Upper lobe of left lung (tissue), 6 donors: ENCODE measurements around the gene PPP1R12A. TPM values are rescaled to one million over a fixed set of nuclear protein-coding genes. Genes with fewer than 3 reads are reported as not detected.

Source experiments
- ATAC-seq, 2 donors: fragments of 200-7000 bp; cut with Tn5 transposase; one replicate each; pipeline ENCODE4 v1.9.1; 2022; ENCODE audit warnings: mild to moderate bottlenecking in 2 of 2, moderate library complexity in 2 of 2; ENCODE audit not compliant: low FRiP score in 2 of 2
- DNase-seq, 2 donors: peaks; one replicate each; pipeline ENCODE4 v3.0.0-alpha.2; 2019 to 2020
- H3K27ac ChIP-seq, 4 donors: fragments of 200-600 bp; sonication (generic); one replicate each; pipeline ENCODE4 v1.5.1; 2016 to 2019
- H3K27me3 ChIP-seq, 4 donors: fragments of 200-600 bp; sonication (generic); one replicate each; pipeline ENCODE4 v1.5.1; 2017 to 2019
- H3K36me3 ChIP-seq, 4 donors: fragments of 200-600 bp; sonication (generic); one replicate each; pipeline ENCODE4 v1.5.1; 2016 to 2019
- H3K4me1 ChIP-seq, 4 donors: fragments of 200-600 bp; sonication (generic); one replicate each; pipeline ENCODE4 v1.5.1; 2018 to 2019
- H3K4me3 ChIP-seq, 4 donors: fragments of 200-600 bp; sonication (generic); one replicate each; pipeline ENCODE4 v1.5.1; 2017 to 2019; ENCODE audit warnings: mild to moderate bottlenecking in 2 of 4, moderate library complexity in 1 of 4
- H3K9me3 ChIP-seq, 4 donors: fragments of 200-600 bp; sonication (generic); one replicate each; pipeline ENCODE4 v1.5.1; 2018 to 2019
- EP300 ChIP-seq, 4 donors: sonication (generic); formaldehyde crosslinking; IDR thresholded peaks; one replicate each; pipeline ENCODE4 v1.5.1; 2017; ENCODE audit warnings: antibody characterized with exemption in 4 of 4, control low read depth in 2 of 4
- POLR2A ChIP-seq, 4 donors: fragments of 450-650 bp; IDR thresholded peaks; one replicate each; pipeline ENCODE4 v1.5.1; 2016 to 2017; ENCODE audit warnings: antibody characterized with exemption in 4 of 4, mild to moderate bottlenecking in 2 of 4
- POLR2AphosphoS5 ChIP-seq, 2 donors: sonication (generic); formaldehyde crosslinking; IDR thresholded peaks; one replicate each; pipeline ENCODE4 v1.5.1; 2017; ENCODE audit warnings: antibody characterized with exemption in 2 of 2
- WGBS, 2 donors: methylation state at CpG; one replicate each; pipeline ENCODE4 v1.1.5; 2017 to 2018; 5-methylcytosine and 5-hydroxymethylcytosine counted together
- total RNA-seq, 6 donors: library from RNA; depleted of rRNA in 4 of 6; stranded (reverse); fragments of >200 nt in 4 of 6; gene quantifications; one replicate each; pipeline versions ENCODE4 v1.1.0 to v1.2.1, GENCODE V29; 2016 to 2021
- TF ChIP-seq, protein P1 (sequence below), 6 experiments: fragments of 450-650 bp in 4 of 6; fragments of 200-600 bp in 2 of 6; sonication (generic) in 2 of 6; IDR thresholded peaks; one replicate each; pipeline ENCODE4 v1.5.1; 2016 to 2019; ENCODE audit warnings: antibody characterized with exemption in 6 of 6
- donor health status: DM: no; HTN: no; CAD: no; lungs with moderate emphysema.
- donor health status: DM: no; HTN: yes; CAD: no; lungs with severe emphysema.

Gene PPP1R12A
- total RNA-seq, 6 donors from 2014 or later: 50.7 to 234 (median 90.4) TPM

DNA sequence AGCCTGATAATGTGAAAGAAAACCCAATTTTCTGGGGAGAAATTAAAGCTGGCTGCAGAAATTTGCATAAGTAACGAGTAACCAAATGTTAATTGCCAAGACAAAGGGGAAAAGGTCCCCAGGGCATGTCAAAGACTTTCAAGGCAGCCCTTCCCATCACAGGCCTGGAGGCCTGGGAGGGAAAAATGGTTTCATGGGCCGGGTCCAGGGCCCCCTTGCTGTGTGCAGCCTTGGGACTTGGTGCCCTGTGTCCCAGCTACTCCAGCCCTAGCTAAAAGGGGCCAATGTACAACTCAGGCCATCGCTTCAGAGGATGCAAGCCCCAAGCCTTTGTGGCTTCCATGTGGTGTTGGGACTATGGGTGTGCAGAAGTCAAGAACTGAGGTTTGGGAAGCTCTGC, 96.5 kb downstream of the PPP1R12A start:
- TF ChIP-seq POLR2AphosphoS5 (IDR thresholded peaks at IDR 0.05) (no peak), POLR2A (IDR thresholded peaks at IDR 0.05) (no peak), EP300 (IDR thresholded peaks at IDR 0.05) (no peak)
- TF ChIP-seq, protein P1, sequence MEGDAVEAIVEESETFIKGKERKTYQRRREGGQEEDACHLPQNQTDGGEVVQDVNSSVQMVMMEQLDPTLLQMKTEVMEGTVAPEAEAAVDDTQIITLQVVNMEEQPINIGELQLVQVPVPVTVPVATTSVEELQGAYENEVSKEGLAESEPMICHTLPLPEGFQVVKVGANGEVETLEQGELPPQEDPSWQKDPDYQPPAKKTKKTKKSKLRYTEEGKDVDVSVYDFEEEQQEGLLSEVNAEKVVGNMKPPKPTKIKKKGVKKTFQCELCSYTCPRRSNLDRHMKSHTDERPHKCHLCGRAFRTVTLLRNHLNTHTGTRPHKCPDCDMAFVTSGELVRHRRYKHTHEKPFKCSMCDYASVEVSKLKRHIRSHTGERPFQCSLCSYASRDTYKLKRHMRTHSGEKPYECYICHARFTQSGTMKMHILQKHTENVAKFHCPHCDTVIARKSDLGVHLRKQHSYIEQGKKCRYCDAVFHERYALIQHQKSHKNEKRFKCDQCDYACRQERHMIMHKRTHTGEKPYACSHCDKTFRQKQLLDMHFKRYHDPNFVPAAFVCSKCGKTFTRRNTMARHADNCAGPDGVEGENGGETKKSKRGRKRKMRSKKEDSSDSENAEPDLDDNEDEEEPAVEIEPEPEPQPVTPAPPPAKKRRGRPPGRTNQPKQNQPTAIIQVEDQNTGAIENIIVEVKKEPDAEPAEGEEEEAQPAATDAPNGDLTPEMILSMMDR (IDR thresholded peaks at IDR 0.05): no peak
- no peak for ATAC-seq
- Histone ChIP-seq H3K27me3 (no peaks in the 10 kb centered on the region), H3K4me1 (peaks cover 6 to 17% (median 10%) of the 10 kb centered on the region in 4 donors), H3K36me3 (peaks cover 0 to 22% (median 6%) of the 10 kb centered on the region in 4 donors), H3K27ac (no peak overlapping the region), H3K4me3 (no peak overlapping the region), H3K9me3 (peaks cover 0 to 9% (median 3%) of the 10 kb centered on the region in 4 donors)
- WGBS, 2 donors: 94 to 99% methylated on average over 3 of the region's 3 CpGs
- DNase-seq: no peak

DNA sequence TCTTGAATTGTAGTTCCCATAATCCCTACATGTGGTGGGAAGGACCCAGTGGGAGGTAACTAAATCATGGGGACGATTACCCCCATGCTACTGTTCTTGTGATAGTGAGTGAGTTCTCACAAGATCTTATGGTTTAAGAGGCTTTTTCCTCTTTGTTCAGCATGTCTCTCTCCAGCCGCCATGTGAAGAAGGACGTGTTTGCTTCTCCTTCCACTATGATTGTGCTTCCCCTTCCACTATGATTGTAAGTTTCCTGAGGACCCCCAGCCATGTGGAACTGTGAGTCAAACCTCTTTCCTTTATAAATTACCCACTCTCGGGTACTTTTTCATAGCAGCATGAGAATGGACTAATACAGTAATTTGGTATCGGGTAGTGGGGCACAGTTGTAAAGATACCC, 97.3 kb downstream of the PPP1R12A start:
- H3K9me3 ChIP-seq: peaks cover 0 to 9% (median 3%) of the 10 kb centered on the region in 4 donors
- H3K36me3 ChIP-seq: peaks cover 0 to 17% (median 6%) of the 10 kb centered on the region in 4 donors
- no peaks in the 10 kb centered on the region for H3K27me3 ChIP-seq
- H3K4me1 ChIP-seq: peaks cover 6 to 18% (median 9%) of the 10 kb centered on the region in 4 donors
- H3K4me3 ChIP-seq: no peak overlapping the region
- no peak for TF ChIP-seq POLR2AphosphoS5 (IDR thresholded peaks at IDR 0.05)
- no peak for TF ChIP-seq POLR2A (IDR thresholded peaks at IDR 0.05)
- TF ChIP-seq EP300 (IDR thresholded peaks at IDR 0.05): no peak
- TF ChIP-seq, protein P1 (IDR thresholded peaks at IDR 0.05): no peak
- ATAC-seq (no peak), DNase-seq (no peak)
- WGBS, 2 donors: 96 to 97% methylated on average over 5 of the region's 5 CpGs
- H3K27ac ChIP-seq: no peak overlapping the region

DNA sequence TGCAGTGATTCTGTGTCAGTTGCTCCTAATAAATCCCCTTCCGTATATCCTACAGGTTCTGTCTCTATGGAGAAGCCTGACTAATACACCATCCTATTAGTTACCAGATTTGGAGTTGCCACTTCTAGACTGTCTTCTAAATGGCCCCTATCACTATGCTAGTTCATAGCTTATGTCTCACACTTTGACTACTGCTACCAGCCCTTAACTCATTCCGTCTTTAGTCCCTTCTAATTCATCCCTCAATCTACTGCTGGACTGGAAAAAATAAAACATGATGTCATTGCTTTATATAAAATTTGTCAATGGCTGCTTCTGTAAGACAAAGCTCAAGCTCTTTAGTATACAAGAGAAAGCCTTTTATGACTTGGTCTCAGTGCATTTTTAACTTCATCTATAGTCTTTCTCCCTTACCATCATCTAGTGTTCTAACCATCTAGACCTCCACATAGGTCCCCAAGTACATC, 99.5 kb downstream of the PPP1R12A start:
- Histone ChIP-seq H3K27me3 (no peaks in the 10 kb centered on the region), H3K9me3 (peaks cover 0 to 9% (median 3%) of the 10 kb centered on the region in 4 donors), H3K4me1 (peaks cover 0 to 16% (median 15%) of the 10 kb centered on the region in 4 donors), H3K4me3 (no peak overlapping the region), H3K27ac (no peak overlapping the region), H3K36me3 (peaks cover 0 to 26% (median 8%) of the 10 kb centered on the region in 4 donors)
- ATAC-seq (no peak), DNase-seq (no peak)
- TF ChIP-seq, protein P1 (IDR thresholded peaks at IDR 0.05): no peak
- TF ChIP-seq EP300 (IDR thresholded peaks at IDR 0.05): no peak
- TF ChIP-seq POLR2AphosphoS5 (IDR thresholded peaks at IDR 0.05): no peak
- TF ChIP-seq POLR2A (IDR thresholded peaks at IDR 0.05): no peak
- WGBS, 2 donors: 91 to 94% methylated on average over 2 of the region's 2 CpGs

DNA sequence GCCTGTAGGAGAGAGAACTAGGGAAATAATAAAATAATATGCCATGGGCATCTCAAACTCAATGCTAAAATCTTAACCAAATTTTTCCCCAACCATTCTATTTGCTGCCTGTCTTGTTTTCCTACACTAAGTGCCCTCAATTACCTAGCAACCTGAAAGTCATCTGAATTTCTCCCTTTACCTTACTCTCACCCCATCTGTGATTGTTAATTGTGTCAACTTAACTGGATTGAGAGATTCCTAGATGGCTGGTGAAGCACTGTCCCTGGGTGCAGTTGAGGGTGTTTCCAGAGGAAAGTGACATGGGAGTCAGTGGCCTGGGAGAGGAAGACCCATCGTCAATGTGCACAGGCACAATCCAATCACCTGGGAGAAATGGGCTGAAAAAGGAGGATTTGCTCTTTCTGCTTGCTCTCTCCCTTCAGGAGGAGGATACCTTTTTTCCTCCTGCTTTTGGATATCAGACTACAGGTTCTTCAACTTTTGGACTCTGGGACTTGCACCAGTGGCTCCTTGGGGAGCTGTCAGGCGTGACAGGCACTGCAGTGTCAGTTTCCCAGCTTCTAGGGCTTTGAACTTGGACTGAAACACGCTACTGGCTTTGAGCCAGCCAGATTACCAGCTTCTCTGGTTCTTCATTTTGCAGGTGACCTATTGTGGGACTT, 100.1 kb downstream of the PPP1R12A start:
- H3K4me3 ChIP-seq: no peak overlapping the region
- peaks cover 0 to 9% (median 3%) of the 10 kb centered on the region in 4 donors for H3K9me3 ChIP-seq
- ATAC-seq: no peak
- TF ChIP-seq POLR2AphosphoS5 (IDR thresholded peaks at IDR 0.05): no peak
- TF ChIP-seq EP300 (IDR thresholded peaks at IDR 0.05): no peak
- TF ChIP-seq, protein P1 (IDR thresholded peaks at IDR 0.05): no peak
- no peak for TF ChIP-seq POLR2A (IDR thresholded peaks at IDR 0.05)
- WGBS, 2 donors: 88% methylated on average over 3 of the region's 3 CpGs
- H3K36me3 ChIP-seq: peaks cover 0 to 28% (median 8%) of the 10 kb centered on the region in 4 donors
- DNase-seq: no peak
- H3K4me1 ChIP-seq: peaks cover 0 to 20% (median 15%) of the 10 kb centered on the region in 4 donors
- no peaks in the 10 kb centered on the region for H3K27me3 ChIP-seq
- no peak overlapping the region for H3K27ac ChIP-seq
